GM21360 (cell line): ENCODE results near the gene RASSF5.

Experiments used
- ATAC-seq: cut with Tn5 transposase; IDR thresholded peaks from one replicate; pipeline ENCODE4 v1.9.1; 2021; ENCODE audit warnings: mild to moderate bottlenecking, moderate library complexity; ENCODE audit not compliant: unreplicated experiment

RASSF5 gene

GRCh38 chr1:206544562-206545257, 37.4 kb downstream of the RASSF5 start:
- no peak for ATAC-seq

GRCh38 chr1:206545351-206545750, 38.0 kb downstream of the RASSF5 start:
- ATAC-seq = no peak

GRCh38 chr1:206547104-206547503, 39.8 kb downstream of the RASSF5 start:
- no peak for ATAC-seq

GRCh38 chr1:206550446-206550845, 43.1 kb downstream of the RASSF5 start:
- ATAC-seq = no peak

GRCh38 chr1:206551296-206551985, 44.1 kb downstream of the RASSF5 start:
- ATAC-seq = no peak

- ATAC-seq = no peak
These were observed 44.6 kb downstream of the RASSF5 start for GRCh38 chr1:206551986-206552326.

- ATAC-seq = no peak
These were observed 46.9 kb downstream of the RASSF5 start for GRCh38 chr1:206554211-206554610.

- no peak for ATAC-seq
These were observed 47.6 kb downstream of the RASSF5 start for GRCh38 chr1:206554701-206555472.

- no peak for ATAC-seq
These were observed 48.2 kb downstream of the RASSF5 start for GRCh38 chr1:206555473-206555935.

GRCh38 chr1:206556047-206556749, 48.9 kb downstream of the RASSF5 start:
- no peak for ATAC-seq

- ATAC-seq = peak; percentile 38
These were observed 49.7 kb downstream of the RASSF5 start for GRCh38 chr1:206556750-206557635.

GRCh38 chr1:206557636-206558473, 50.5 kb downstream of the RASSF5 start:
- ATAC-seq = no peak

- no peak for ATAC-seq
These were observed 51.7 kb downstream of the RASSF5 start for GRCh38 chr1:206558794-206559671.

- no peak for ATAC-seq
These were observed 52.3 kb downstream of the RASSF5 start for GRCh38 chr1:206559672-206559995.

- no peak for ATAC-seq
These were observed 52.8 kb downstream of the RASSF5 start for GRCh38 chr1:206560007-206560716.

- ATAC-seq = peak; percentile 22
These were observed 56.3 kb downstream of the RASSF5 start for GRCh38 chr1:206563367-206564207.

- no peak for ATAC-seq
These were observed 58.7 kb downstream of the RASSF5 start for GRCh38 chr1:206565995-206566394.
